HL-60 (cell line): Measurements from ENCODE around the gene CASKIN2.

Experiments
- DNase-seq, 2 experiments: peaks; one replicate each; pipeline ENCODE4 v3.0.0-alpha.2; 2010 to 2020; ENCODE audit warnings: low read depth in 1 of 2, low spot score in 1 of 2
- H3K27ac ChIP-seq: fragments of 250-450 bp; sonication (Bioruptor Pico); replicated peaks from 2 replicates; pipeline ENCODE4 v1.5.1; 2020; ENCODE audit warnings: mild to moderate bottlenecking, moderate library complexity
- H3K27me3 ChIP-seq: fragments of 250-450 bp; sonication (Bioruptor Pico); 2 replicates; pipeline ENCODE4 v1.5.1; 2021; ENCODE audit warnings: mild to moderate bottlenecking, moderate library complexity; ENCODE audit not compliant: insufficient read depth, poor library complexity, severe bottlenecking
- H3K4me3 ChIP-seq: replicated peaks from 2 replicates; pipeline ENCODE4 v1.5.1; 2011; ENCODE audit warnings: mild to moderate bottlenecking, control low read depth, low read length; ENCODE audit not compliant: insufficient read depth
- CTCF ChIP-seq: IDR thresholded peaks from one replicate; pipeline ENCODE4 v1.5.1; 2011; ENCODE audit warnings: low read length, control low read depth, inconsistent platforms; ENCODE audit not compliant: insufficient read depth
- GABPA ChIP-seq: IDR thresholded peaks from 2 replicates; pipeline ENCODE4 v1.6.1; 2012; ENCODE audit warnings: low read depth
- POLR2AphosphoS5 ChIP-seq: IDR thresholded peaks from 2 replicates; pipeline ENCODE4 v1.6.1; 2012; ENCODE audit warnings: low read depth
- REST ChIP-seq: IDR thresholded peaks from 2 replicates; pipeline ENCODE4 v1.6.1; 2012; ENCODE audit warnings: low read depth; ENCODE audit not compliant: insufficient replicate concordance
- SPI1 ChIP-seq: IDR thresholded peaks from 2 replicates; pipeline ENCODE4 v1.6.1; 2012; ENCODE audit warnings: low read depth, mild to moderate bottlenecking, borderline replicate concordance

The CASKIN2 gene

GRCh38 chr17:75511610-75512575, 3.4 kb downstream of the CASKIN2 start:
- H3K27me3 ChIP-seq, result peaks cover 12% of the 10 kb centered on the region
- DNase-seq, result no peak
- no peak for TF ChIP-seq POLR2AphosphoS5
- no peak for TF ChIP-seq SPI1
- no peak for TF ChIP-seq REST
- no peak for TF ChIP-seq GABPA
- no peak for TF ChIP-seq CTCF
- no peak overlapping the region for H3K4me3 ChIP-seq
- no peak overlapping the region for H3K27ac ChIP-seq

GRCh38 chr17:75511270-75511609, 4.1 kb downstream of the CASKIN2 start:
- Histone ChIP-seq H3K27ac (no peak overlapping the region), H3K27me3 (peaks cover 12% of the 10 kb centered on the region), H3K4me3 (no peak overlapping the region)
- TF ChIP-seq POLR2AphosphoS5, result no peak
- no peak for TF ChIP-seq GABPA
- no peak for TF ChIP-seq SPI1
- TF ChIP-seq CTCF, result no peak
- no peak for TF ChIP-seq REST
- no peak for DNase-seq

GRCh38 chr17:75509528-75510258, 5.6 kb downstream of the CASKIN2 start:
- DNase-seq, result no peak
- Histone ChIP-seq H3K27ac (no peak overlapping the region), H3K4me3 (no peak overlapping the region), H3K27me3 (peaks cover 4% of the 10 kb centered on the region)
- TF ChIP-seq SPI1 (no peak), CTCF (no peak), REST (no peak), POLR2AphosphoS5 (no peak), GABPA (no peak)
